DOHH2 (cell line): Measurements from ENCODE around the gene MB21D2.

Experiments used
- H3F3A ChIP-seq: fragments of 200-600 bp; sonication (generic), shearing (Covaris generic); 2 replicates; pipeline ENCODE4 v1.6.0; 2016; ENCODE audit warnings: antibody characterized with exemption, mild to moderate bottlenecking; ENCODE audit not compliant: control insufficient read depth, insufficient read depth
- H3K27ac ChIP-seq: fragments of 200-600 bp; sonication (generic); 2 replicates; pipeline ENCODE4 v1.5.1; 2014; ENCODE audit warnings: low read depth, mild to moderate bottlenecking, low read length, moderate library complexity
- H3K27me3 ChIP-seq: fragments of 200-600 bp; sonication (generic); 2 replicates; pipeline ENCODE4 v1.6.1; 2014; ENCODE audit warnings: mild to moderate bottlenecking, low read length, mixed read lengths; ENCODE audit not compliant: control insufficient read depth
- H3K36me3 ChIP-seq: fragments of 200-600 bp; sonication (generic); 2 replicates; pipeline ENCODE4 v1.6.1; 2014; ENCODE audit warnings: mild to moderate bottlenecking, low read length, moderate library complexity, mixed read lengths; ENCODE audit not compliant: control insufficient read depth
- H3K4me1 ChIP-seq: fragments of 200-600 bp; sonication (generic); 2 replicates; pipeline ENCODE4 v1.6.1; 2014; ENCODE audit warnings: mild to moderate bottlenecking, low read length, mixed read lengths; ENCODE audit not compliant: control insufficient read depth
- H3K4me2 ChIP-seq: fragments of 200-600 bp; sonication (generic); 2 replicates; pipeline ENCODE4 v1.6.0; 2014; ENCODE audit warnings: mild to moderate bottlenecking, low read length, moderate library complexity
- H3K4me3 ChIP-seq: fragments of 200-600 bp; sonication (generic); 2 replicates; pipeline ENCODE4 v1.5.1; 2014; ENCODE audit warnings: mild to moderate bottlenecking, low read length, mixed read lengths
- H3K79me2 ChIP-seq: fragments of 200-600 bp; sonication (generic); 2 replicates; pipeline ENCODE4 v1.6.1; 2014; ENCODE audit warnings: mild to moderate bottlenecking, low read length, mixed read lengths; ENCODE audit not compliant: control insufficient read depth
- H3K9me2 ChIP-seq: fragments of 200-600 bp; sonication (generic); replicated peaks from 2 replicates; pipeline ENCODE4 v1.6.1; 2014; ENCODE audit warnings: mild to moderate bottlenecking, low read length, mixed read lengths; ENCODE audit not compliant: control insufficient read depth
- H3K9me3 ChIP-seq: fragments of 200-600 bp; sonication (generic); 2 replicates; pipeline ENCODE4 v1.6.1; 2014; ENCODE audit warnings: antibody characterized with exemption, low read length, mixed read lengths; ENCODE audit not compliant: control insufficient read depth, insufficient read depth
- H4K20me1 ChIP-seq: fragments of 200-600 bp; sonication (generic); 2 replicates; pipeline ENCODE4 v1.6.0; 2014; ENCODE audit warnings: low read depth, mild to moderate bottlenecking, antibody characterized with exemption, low read length, moderate library complexity; ENCODE audit not compliant: control insufficient read depth, insufficient read depth
- EZH2phosphoT487 ChIP-seq: fragments of 200-600 bp; sonication (generic); IDR thresholded peaks from 2 replicates; pipeline ENCODE4 v1.6.1; 2017; ENCODE audit warnings: borderline replicate concordance, mild to moderate bottlenecking, antibody characterized with exemption, low read length, moderate library complexity, mixed read lengths
- TF ChIP-seq, protein P1 (sequence below): fragments of 200-600 bp; sonication (generic); IDR thresholded peaks from one replicate; pipeline ENCODE4 v1.5.1; 2014; ENCODE audit warnings: antibody characterized with exemption, mild to moderate bottlenecking, low read depth, low read length; ENCODE audit not compliant: poor library complexity, severe bottlenecking

MB21D2 gene

DNA sequence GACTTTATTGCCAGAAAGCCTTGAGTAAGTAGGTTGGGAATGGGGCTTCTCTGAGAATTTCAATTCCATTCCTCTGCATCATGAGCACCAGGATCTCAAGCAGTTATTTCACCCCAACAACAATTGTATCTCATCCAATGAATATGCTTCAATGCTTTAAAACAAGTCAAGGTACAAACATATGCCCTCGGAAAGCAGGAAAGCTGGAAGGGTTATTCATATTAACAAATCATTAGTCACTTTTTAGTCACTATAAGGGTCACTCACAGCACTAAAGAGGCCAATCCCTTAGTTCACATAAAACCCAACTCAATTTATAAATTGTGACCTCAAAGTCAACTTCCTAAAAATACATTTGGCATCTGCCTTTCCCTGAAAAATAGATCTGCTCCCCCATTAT is 16.2 kb downstream of the MB21D2 start:
- H3K4me1 ChIP-seq = no peaks in the 10 kb centered on the region
- no peaks in the 10 kb centered on the region for H3K27me3 ChIP-seq
- TF ChIP-seq, protein P1, sequence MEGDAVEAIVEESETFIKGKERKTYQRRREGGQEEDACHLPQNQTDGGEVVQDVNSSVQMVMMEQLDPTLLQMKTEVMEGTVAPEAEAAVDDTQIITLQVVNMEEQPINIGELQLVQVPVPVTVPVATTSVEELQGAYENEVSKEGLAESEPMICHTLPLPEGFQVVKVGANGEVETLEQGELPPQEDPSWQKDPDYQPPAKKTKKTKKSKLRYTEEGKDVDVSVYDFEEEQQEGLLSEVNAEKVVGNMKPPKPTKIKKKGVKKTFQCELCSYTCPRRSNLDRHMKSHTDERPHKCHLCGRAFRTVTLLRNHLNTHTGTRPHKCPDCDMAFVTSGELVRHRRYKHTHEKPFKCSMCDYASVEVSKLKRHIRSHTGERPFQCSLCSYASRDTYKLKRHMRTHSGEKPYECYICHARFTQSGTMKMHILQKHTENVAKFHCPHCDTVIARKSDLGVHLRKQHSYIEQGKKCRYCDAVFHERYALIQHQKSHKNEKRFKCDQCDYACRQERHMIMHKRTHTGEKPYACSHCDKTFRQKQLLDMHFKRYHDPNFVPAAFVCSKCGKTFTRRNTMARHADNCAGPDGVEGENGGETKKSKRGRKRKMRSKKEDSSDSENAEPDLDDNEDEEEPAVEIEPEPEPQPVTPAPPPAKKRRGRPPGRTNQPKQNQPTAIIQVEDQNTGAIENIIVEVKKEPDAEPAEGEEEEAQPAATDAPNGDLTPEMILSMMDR = no peak
- TF ChIP-seq EZH2phosphoT487 = no peak
- no peaks in the 10 kb centered on the region for H3K36me3 ChIP-seq
- no peaks in the 10 kb centered on the region for H3K79me2 ChIP-seq
- H3K4me3 ChIP-seq = no peak overlapping the region
- no peaks in the 10 kb centered on the region for H3K9me2 ChIP-seq
- no peak overlapping the region for H3K27ac ChIP-seq
- H3F3A ChIP-seq = no peaks in the 10 kb centered on the region
- no peaks in the 10 kb centered on the region for H4K20me1 ChIP-seq
- H3K4me2 ChIP-seq = no peak overlapping the region
- H3K9me3 ChIP-seq = no peaks in the 10 kb centered on the region

DNA sequence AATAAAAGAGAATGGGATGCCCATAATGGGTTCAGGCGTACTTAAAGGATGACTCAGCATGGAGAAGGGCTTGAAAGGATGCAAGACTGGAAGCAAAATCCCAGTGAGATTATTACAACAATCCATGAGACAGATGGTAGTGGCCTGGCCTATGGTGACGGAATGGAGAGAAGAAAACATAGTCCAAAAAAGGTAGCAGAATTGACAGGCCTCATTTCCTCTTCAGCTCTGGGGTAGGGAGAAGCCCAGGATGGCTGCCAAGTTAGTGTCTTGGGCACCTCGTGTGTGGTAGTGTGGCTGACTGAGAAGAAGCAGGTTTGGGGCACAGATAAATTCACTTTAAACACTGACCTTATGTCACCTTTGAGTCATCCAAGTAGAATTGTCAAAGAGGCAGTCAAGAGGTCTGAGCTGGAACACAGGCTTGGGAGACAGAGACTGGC is 18.1 kb downstream of the MB21D2 start:
- H3K4me2 ChIP-seq = no peak overlapping the region
- no peak overlapping the region for H3K4me3 ChIP-seq
- no peaks in the 10 kb centered on the region for H3K9me3 ChIP-seq
- H3K9me2 ChIP-seq = no peaks in the 10 kb centered on the region
- no peaks in the 10 kb centered on the region for H3K36me3 ChIP-seq
- H3F3A ChIP-seq = no peaks in the 10 kb centered on the region
- no peaks in the 10 kb centered on the region for H3K79me2 ChIP-seq
- H3K4me1 ChIP-seq = no peaks in the 10 kb centered on the region
- no peaks in the 10 kb centered on the region for H4K20me1 ChIP-seq
- TF ChIP-seq, protein P1 = no peak
- TF ChIP-seq EZH2phosphoT487 = no peak
- H3K27me3 ChIP-seq = no peaks in the 10 kb centered on the region
- no peak overlapping the region for H3K27ac ChIP-seq

DNA sequence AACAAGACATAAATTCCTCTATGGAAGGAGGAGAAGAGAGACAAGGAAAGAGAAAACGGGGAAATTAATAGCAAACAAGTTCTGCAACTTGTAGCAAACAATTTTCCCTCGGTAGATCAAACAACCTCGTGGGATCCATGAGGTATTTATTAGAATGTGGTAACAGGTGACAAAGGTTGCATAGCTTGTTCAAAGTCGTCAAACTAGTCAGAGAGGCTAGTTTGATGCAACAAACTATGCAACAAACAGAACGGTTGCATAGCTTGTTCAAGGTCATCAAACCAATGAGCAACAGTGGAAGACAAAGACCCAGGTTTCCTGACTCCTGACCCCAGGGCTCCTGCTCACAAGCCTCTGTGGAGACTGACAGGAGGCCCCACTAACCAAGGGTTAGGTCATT is 20.7 kb downstream of the MB21D2 start:
- H3K36me3 ChIP-seq = no peaks in the 10 kb centered on the region
- no peak overlapping the region for H3K27ac ChIP-seq
- no peaks in the 10 kb centered on the region for H3K4me1 ChIP-seq
- H3K9me3 ChIP-seq = no peaks in the 10 kb centered on the region
- no peaks in the 10 kb centered on the region for H3K9me2 ChIP-seq
- no peak overlapping the region for H3K4me2 ChIP-seq
- H4K20me1 ChIP-seq = no peaks in the 10 kb centered on the region
- H3F3A ChIP-seq = no peaks in the 10 kb centered on the region
- H3K27me3 ChIP-seq = no peaks in the 10 kb centered on the region
- H3K79me2 ChIP-seq = no peaks in the 10 kb centered on the region
- H3K4me3 ChIP-seq = no peak overlapping the region
- no peak for TF ChIP-seq EZH2phosphoT487
- TF ChIP-seq, protein P1 = no peak

DNA sequence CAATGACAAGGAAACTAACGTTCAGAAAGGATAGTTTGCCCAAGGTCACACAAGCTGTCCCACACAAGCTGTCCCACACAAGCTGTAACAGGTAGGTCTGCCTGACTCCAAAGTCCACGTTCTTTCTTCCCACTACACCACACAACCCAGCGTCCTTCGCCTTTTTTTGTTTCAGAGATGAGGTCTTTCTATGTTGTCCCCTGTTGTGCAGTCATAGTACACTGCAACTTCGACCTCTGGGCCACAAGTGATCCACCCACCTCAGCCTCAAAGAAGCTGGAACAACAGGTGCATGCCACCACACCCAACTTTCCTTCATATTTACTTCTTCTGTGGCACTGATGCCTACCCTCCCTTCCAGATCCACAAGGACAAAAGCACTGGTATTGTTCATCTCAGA is 21.4 kb downstream of the MB21D2 start:
- TF ChIP-seq, protein P1 = no peak
- TF ChIP-seq EZH2phosphoT487 = no peak
- Histone ChIP-seq H3K27me3 (no peaks in the 10 kb centered on the region), H3F3A (no peaks in the 10 kb centered on the region), H3K4me2 (no peak overlapping the region), H3K4me1 (no peaks in the 10 kb centered on the region), H3K4me3 (no peak overlapping the region), H3K36me3 (no peaks in the 10 kb centered on the region), H3K79me2 (no peaks in the 10 kb centered on the region), H3K9me3 (no peaks in the 10 kb centered on the region), H4K20me1 (no peaks in the 10 kb centered on the region), H3K9me2 (no peaks in the 10 kb centered on the region), H3K27ac (no peak overlapping the region)
